Heart left ventricle (tissue), 16 donors: ENCODE measurements around the gene MIP. TPM values are rescaled to one million over a fixed set of nuclear protein-coding genes. Genes with fewer than 3 reads are reported as not detected.
"Not testable (repeated sequence)": the region's sequence is repeated elsewhere in the genome, so short reads cannot be mapped to it uniquely, and the experiment has no call there.

Source experiments
- ATAC-seq, 4 donors: fragments of 200-7000 bp; cut with Tn5 transposase; one replicate each; pipeline ENCODE4 v1.9.1; 2020 to 2022; ENCODE audit warnings: moderate library complexity in 4 of 4, mild to moderate bottlenecking in 3 of 4, moderate number of reproducible peaks in 1 of 4
- DNase-seq, 5 donors: peaks; one replicate each; pipeline ENCODE4 v3.0.0-alpha.2; 2020
- H3K27ac ChIP-seq, 12 donors: fragments of 200-600 bp; sonication (generic) in 4 of 12; one replicate each; pipeline versions ENCODE4 v1.5.0 to v1.8.0; 2016 to 2022; ENCODE audit warnings: mild to moderate bottlenecking in 2 of 12
- H3K27me3 ChIP-seq, 9 donors: fragments of 200-600 bp; sonication (generic) in 2 of 9; one replicate each; pipeline versions ENCODE4 v1.5.1 to v1.8.0; 2016 to 2022; ENCODE audit warnings: mild to moderate bottlenecking in 3 of 9
- H3K36me3 ChIP-seq, 9 donors: fragments of 200-600 bp; sonication (generic) in 2 of 9; one replicate each; pipeline versions ENCODE4 v1.5.0 to v1.8.0; 2018 to 2022; ENCODE audit warnings: mild to moderate bottlenecking in 2 of 9
- H3K4me1 ChIP-seq, 12 donors: fragments of 200-600 bp; sonication (generic) in 4 of 12; one replicate each; pipeline versions ENCODE4 v1.5.0 to v1.8.0; 2016 to 2022; ENCODE audit warnings: mild to moderate bottlenecking in 3 of 12
- H3K4me3 ChIP-seq, 12 donors: fragments of 200-600 bp; sonication (generic) in 4 of 12; one replicate each; pipeline versions ENCODE4 v1.5.0 to v1.8.0; 2017 to 2022; ENCODE audit warnings: mild to moderate bottlenecking in 9 of 12, moderate library complexity in 4 of 12
- H3K9me3 ChIP-seq, 12 donors: fragments of 200-600 bp; sonication (generic) in 4 of 12; one replicate each; pipeline versions ENCODE4 v1.5.0 to v1.8.0; 2016 to 2022; ENCODE audit warnings: mild to moderate bottlenecking in 1 of 12
- CTCF ChIP-seq, 12 donors: fragments of 200-600 bp; sonication (generic) in 4 of 12; IDR thresholded peaks; one replicate each; pipeline versions ENCODE4 v1.5.0 to v1.8.0; 2018 to 2022; ENCODE audit warnings: antibody characterized with exemption in 12 of 12, mild to moderate bottlenecking in 5 of 12
- POLR2A ChIP-seq, 2 donors: fragments of 450-650 bp; IDR thresholded peaks; one replicate each; pipeline ENCODE4 v1.6.1; 2017; ENCODE audit warnings: antibody characterized with exemption in 2 of 2, mild to moderate bottlenecking in 2 of 2, moderate library complexity in 2 of 2
- WGBS, 4 donors: extraction: QIAGEN DNeasy Blood & Tissue Kit in 2 of 4; methylation state at CpG; one replicate each; pipeline versions ENCODE4 v1.1.5 to v1.1.7; 2013 to 2018; 5-methylcytosine and 5-hydroxymethylcytosine counted together
- intact Hi-C, 10 donors: fragments of 100-400 bp; cut with DNase I; formaldehyde crosslinking; loops; one replicate each; pipeline versions ENCODE4 v1.11.1 to v1.14.2; 2022
- long read RNA-seq, 3 donors: library from polyadenylated mRNA; unstranded; transcript quantifications; one replicate each; pipeline ENCODE4 v2.0.0, GENCODE V29; 2020 to 2021
- polyA plus RNA-seq, 2 donors: library from polyadenylated mRNA; stranded (reverse); fragments of 200-250 nt; gene quantifications; one replicate each; pipeline ENCODE4 v1.2.3, GENCODE V29; 2013
- total RNA-seq, 9 donors: library from RNA; depleted of rRNA in 2 of 9; stranded (reverse); fragments of >200 nt in 2 of 9; fragmentation: NEBNext Ultra II Directional in 3 of 9; extraction: Animal tissue kit (Norgen Biotek cat#: 25700) in 3 of 9; gene quantifications; one replicate each; pipeline versions ENCODE4 v1.1.0 to v1.2.4, GENCODE V29; 2016 to 2023
- donor health status: ischemic (EF 13 %, LVEDD 7.1; RV severe dilation, severe dysfunction).
- donor health status: healthy with polysubstance abuse.
- donor health status: DM: no; HTN: yes; CAD: no.
- donor health status: DM: no; HTN: no; CAD: no.
- donor health status: ischemic (EF 25% LVEDD 6.9; RV normal size, moderate dysfunction).
- donor health status: ischemic (EF 25% LVEDD 5.7; RV mildly dilated, moderate dysfunction).
- donor health status: healthy.
- donor health status: DM: yes; HTN: yes; CAD: no.
- donor health status: ischemic (EF 35%, LVEDD 5.7; RV mildly dilated, moderate dysfunction).
- donor health status: nonischemic (EF 11% LVEDD 7.7; RV severe dilation, severe dysfunction).
- donor health status: DM: yes; HTN: yes; CAD: no.
- donor health status: PGD.
- donor health status: ischemic (EF 29% LVEDD 5.4; RV normal size, mild dysfunction).
- donor health status: nonischemic (EF 23%, LVEDD 6.1; RV moderate dilation, normal function).

Gene MIP
- total RNA-seq (under 1 TPM in 2 of 9 donors, not detected in 7; 0.28 to 0.32 TPM), polyA plus RNA-seq (not detected)
- long read RNA-seq, donor 1, partial matches to known transcripts, result 0 of 1 reads
- long read RNA-seq, donor 1, other reads (novel, unspliced or antisense), result 1 of 1 reads
- long read RNA-seq, donor 2, result 0 reads
- long read RNA-seq, donor 3, result 0 reads

GRCh38 chr12:56454557-56454956 lies at the start of gene MIP:
Gene MIP (minus strand): TSS chr12:56454657. CDS start chr12:56454613, 44 bp downstream.
- ATAC-seq, result no peak
- no peak for DNase-seq
- H3K4me1 ChIP-seq, result peaks cover 0 to 6% (median 4%) of the 10 kb centered on the region in 12 donors
- WGBS, 4 donors, result 86 to 91% (median 87%) methylated on average over 5 of the region's 5 CpGs
- no peaks in the 10 kb centered on the region for H3K36me3 ChIP-seq
- H3K4me3 ChIP-seq, result no peak within 1 kb of the TSS
- H3K9me3 ChIP-seq, result no peaks in the 10 kb centered on the region
- no peak for TF ChIP-seq POLR2A (IDR thresholded peaks at IDR 0.05)
- TF ChIP-seq CTCF (IDR thresholded peaks at IDR 0.05), result no peak
- no peak within 1 kb of the TSS for H3K27ac ChIP-seq
- H3K27me3 ChIP-seq, result no peaks in the 10 kb centered on the region
- intact Hi-C loops, result loop anchor here in 2 of 10 donors (5.0 to 10.0 kb wide), 2 partner anchors 90 to 92 kb away; partner anchors contain the start of genes APOF (in 2 of the 2) and STAT2 (in 2 of the 2)

GRCh38 chr12:56499879-56500278 lies 45.4 kb upstream of the MIP start:
- H3K9me3 ChIP-seq, H3K4me1 ChIP-seq, H3K4me3 ChIP-seq, H3K36me3 ChIP-seq, intact Hi-C loops, DNase-seq, H3K27ac ChIP-seq, H3K27me3 ChIP-seq, ATAC-seq: not testable (repeated sequence)
- 82 to 88% (median 84%) methylated on average over 13 of the region's 13 CpGs for WGBS, 4 donors

GRCh38 chr12:56499452-56499851 lies 45.0 kb upstream of the MIP start:
- H3K36me3 ChIP-seq, intact Hi-C loops, ATAC-seq, H3K4me3 ChIP-seq, H3K27ac ChIP-seq, H3K4me1 ChIP-seq, H3K9me3 ChIP-seq, DNase-seq, H3K27me3 ChIP-seq: not testable (repeated sequence)
- WGBS, 4 donors, result 78 to 86% (median 81%) methylated on average over 9 of the region's 9 CpGs

- H3K4me1 ChIP-seq, H3K9me3 ChIP-seq, H3K36me3 ChIP-seq, H3K4me3 ChIP-seq, H3K27ac ChIP-seq, ATAC-seq, intact Hi-C loops, H3K27me3 ChIP-seq, DNase-seq: not testable (repeated sequence)
- 85 to 90% (median 87%) methylated on average over 14 of the region's 14 CpGs for whole genome bisulfite sequencing, 4 donors
Observed at GRCh38 chr12:56498126-56498902, 43.9 kb upstream of the MIP start.

GRCh38 chr12:56496704-56497103 lies 42.2 kb upstream of the MIP start:
- H3K4me3 ChIP-seq, result peak overlapping the region in 5 of 12 donors; percentile 10 to 27 (median 18)
- peak; percentile 14 to 54 (median 38) for TF ChIP-seq CTCF (IDR thresholded peaks at IDR 0.05)
- H3K27ac ChIP-seq, intact Hi-C loops, H3K36me3 ChIP-seq, H3K27me3 ChIP-seq, H3K9me3 ChIP-seq, H3K4me1 ChIP-seq, ATAC-seq: not testable (repeated sequence)
- 7 to 18% (median 11%) methylated on average over 9 to 17 of the region's 17 CpGs for WGBS, 4 donors
- peak; percentile 41 to 78 (median 58) for DNase-seq

GRCh38 chr12:56494481-56494880 lies 40.0 kb upstream of the MIP start:
- WGBS, 4 donors, result 95 to 97% (median 97%) methylated on average over 7 to 27 of the region's 27 CpGs
- H3K27ac ChIP-seq, H3K4me1 ChIP-seq, intact Hi-C loops, H3K4me3 ChIP-seq, H3K36me3 ChIP-seq, DNase-seq, ATAC-seq, H3K9me3 ChIP-seq: not testable (repeated sequence)
- H3K27me3 ChIP-seq, result peaks cover 0 to 17% (median 0%) of the 10 kb centered on the region in 9 donors

GRCh38 chr12:56494106-56494415 lies 39.6 kb upstream of the MIP start:
- peaks cover 0 to 21% (median 0%) of the 10 kb centered on the region in 9 donors for H3K27me3 ChIP-seq
- DNase-seq, H3K4me1 ChIP-seq, H3K27ac ChIP-seq, ATAC-seq, H3K36me3 ChIP-seq, H3K9me3 ChIP-seq, intact Hi-C loops, H3K4me3 ChIP-seq: not testable (repeated sequence)
- WGBS, 4 donors, result 88 to 97% (median 95%) methylated on average over 5 to 15 of the region's 15 CpGs

- ATAC-seq, H3K4me1 ChIP-seq, intact Hi-C loops, H3K36me3 ChIP-seq, H3K27ac ChIP-seq, H3K9me3 ChIP-seq, H3K4me3 ChIP-seq, DNase-seq: not testable (repeated sequence)
- peaks cover 0 to 26% (median 0%) of the 10 kb centered on the region in 9 donors for H3K27me3 ChIP-seq
- 91 to 96% (median 93%) methylated on average over 20 to 31 of the region's 31 CpGs for WGBS, 4 donors
Observed at GRCh38 chr12:56493409-56494105, 39.1 kb upstream of the MIP start.
